GM18507 (cell line): ENCODE data around the gene ZYX.
"Not testable (repeated sequence)": the region's sequence is repeated elsewhere in the genome, so short reads cannot be mapped to it uniquely, and the experiment has no call there.

Source experiments
- DNase-seq: peaks from one replicate; pipeline ENCODE4 v3.0.0; 2011; ENCODE audit warnings: low read depth; ENCODE audit not compliant: insufficient read length; ENCODE audit errors: extremely low spot score
- FAIRE-seq: peaks from 2 replicates; lab custom pipeline; 2011; peaks lifted over from hg19 to GRCh38; lab: Jason Lieb, UNC

The ZYX gene

DNA sequence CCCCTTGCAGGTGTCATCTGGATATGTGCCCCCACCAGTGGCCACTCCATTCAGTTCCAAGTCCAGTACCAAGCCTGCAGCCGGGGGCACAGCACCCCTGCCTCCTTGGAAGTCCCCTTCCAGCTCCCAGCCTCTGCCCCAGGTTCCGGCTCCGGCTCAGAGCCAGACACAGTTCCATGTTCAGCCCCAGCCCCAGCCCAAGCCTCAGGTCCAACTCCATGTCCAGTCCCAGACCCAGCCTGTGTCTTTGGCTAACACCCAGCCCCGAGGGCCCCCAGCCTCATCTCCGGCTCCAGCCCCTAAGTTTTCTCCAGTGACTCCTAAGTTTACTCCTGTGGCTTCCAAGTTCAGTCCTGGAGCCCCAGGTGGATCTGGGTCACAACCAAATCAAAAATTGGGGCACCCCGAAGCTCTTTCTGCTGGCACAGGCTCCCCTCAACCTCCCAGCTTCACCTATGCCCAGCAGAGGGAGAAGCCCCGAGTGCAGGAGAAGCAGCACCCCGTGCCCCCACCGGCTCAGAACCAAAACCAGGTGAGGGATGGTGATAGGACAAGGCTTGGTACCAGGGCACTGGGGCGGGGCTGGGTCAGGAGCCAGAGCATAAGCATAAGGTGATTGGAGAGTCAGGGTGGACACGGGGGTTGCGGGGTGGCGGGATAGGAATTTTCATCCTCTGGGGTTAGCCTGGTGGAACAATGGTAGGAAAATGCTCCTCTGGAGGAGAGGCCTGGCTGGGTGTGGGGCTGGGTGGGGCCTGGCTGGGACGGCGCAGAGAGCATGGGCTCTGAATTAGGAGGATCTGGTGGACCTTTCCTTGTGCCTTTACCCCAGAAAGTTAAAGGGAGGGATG, 1.9 kb downstream of the ZYX start:
- FAIRE-seq = no peak

DNA sequence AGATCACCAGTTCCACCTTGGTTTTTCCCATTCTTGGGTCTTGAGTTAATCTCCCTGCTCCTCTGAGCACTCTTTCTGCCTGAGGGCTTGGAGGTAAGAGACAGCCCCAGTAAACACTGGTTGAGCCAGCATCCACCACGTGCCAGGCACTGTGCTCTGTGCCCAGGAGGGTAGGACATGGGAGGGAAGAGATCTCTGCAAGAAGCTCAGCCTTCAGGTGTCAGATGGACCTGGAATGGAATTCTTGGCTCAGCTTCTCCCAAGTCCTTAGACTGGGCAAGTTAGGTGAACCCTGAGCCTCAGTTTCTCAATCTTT, 2.5 kb downstream of the ZYX start:
- FAIRE-seq = no peak

More for the DNA sequence above, 1.9 kb downstream of the ZYX start:
- no peak for DNase-seq

DNA sequence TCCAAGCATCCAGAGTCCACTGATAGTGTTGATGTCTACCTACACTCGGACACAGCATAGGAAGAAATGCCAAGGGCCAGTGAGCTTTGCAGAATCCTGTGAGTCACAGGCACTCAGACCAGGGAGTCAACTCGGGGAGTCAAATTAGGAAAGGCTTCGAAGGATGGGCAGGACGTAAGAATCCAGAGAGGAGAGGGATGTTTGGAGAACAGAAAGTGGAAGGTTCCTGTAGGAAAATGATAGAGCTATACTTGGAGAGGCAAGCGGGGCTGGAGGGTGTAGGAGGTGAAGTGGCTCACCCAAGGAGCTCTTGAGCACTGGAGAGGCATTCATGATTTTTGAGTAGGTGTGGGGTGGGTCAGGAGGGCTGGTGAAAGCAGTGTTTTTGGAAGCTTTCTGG, 3.0 kb downstream of the ZYX start:
- DNase-seq (no peak), FAIRE-seq (no peak)

More for the DNA sequence above, 2.5 kb downstream of the ZYX start:
- no peak for DNase-seq

DNA sequence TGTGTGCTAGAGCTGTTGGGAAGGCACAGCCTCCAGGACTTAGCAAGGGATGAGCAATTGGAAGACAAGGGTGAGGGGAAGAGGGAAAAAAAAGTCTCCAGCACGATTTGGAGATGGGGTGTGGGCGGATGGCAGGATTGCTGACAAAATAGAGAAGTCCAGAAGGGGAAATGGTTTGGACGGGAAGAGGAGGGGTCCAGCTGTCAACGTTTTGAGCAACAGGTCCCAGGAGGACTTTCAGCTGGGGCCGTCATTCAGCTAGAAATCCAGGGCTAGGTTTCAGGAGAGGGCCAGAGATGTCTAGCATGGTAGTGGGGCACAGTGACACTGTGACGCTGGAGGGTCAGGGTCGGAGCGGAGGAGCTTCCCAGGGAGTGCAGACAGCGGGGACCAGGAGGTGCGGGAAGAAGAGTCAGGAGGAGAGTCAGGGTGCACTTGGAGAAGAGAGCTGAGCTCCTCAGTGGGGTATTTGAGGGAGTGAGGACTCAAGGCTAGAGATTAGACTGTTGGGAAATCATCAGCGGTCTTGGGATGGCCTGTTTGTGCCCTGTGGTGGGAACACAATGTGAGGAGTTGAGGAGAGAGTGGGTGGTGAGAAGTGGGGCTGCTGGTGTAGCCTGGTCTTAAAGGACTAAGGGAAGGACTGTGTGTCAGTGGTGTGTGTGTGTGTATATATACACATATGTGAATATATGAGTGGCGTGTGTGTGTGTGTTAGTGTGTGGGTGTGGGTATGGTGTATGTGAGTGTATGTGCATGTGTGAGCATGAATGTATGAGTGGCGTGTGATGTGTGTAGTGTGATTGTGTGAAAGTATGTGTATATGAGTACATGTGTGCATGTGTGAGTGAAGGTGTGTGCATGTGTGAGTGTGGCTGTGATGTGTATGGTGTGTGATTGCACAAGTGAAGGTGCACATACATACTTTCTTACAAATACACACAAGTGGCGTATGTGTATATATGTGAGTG, 3.8 kb downstream of the ZYX start:
- no peak for FAIRE-seq
- DNase-seq = no peak

DNA sequence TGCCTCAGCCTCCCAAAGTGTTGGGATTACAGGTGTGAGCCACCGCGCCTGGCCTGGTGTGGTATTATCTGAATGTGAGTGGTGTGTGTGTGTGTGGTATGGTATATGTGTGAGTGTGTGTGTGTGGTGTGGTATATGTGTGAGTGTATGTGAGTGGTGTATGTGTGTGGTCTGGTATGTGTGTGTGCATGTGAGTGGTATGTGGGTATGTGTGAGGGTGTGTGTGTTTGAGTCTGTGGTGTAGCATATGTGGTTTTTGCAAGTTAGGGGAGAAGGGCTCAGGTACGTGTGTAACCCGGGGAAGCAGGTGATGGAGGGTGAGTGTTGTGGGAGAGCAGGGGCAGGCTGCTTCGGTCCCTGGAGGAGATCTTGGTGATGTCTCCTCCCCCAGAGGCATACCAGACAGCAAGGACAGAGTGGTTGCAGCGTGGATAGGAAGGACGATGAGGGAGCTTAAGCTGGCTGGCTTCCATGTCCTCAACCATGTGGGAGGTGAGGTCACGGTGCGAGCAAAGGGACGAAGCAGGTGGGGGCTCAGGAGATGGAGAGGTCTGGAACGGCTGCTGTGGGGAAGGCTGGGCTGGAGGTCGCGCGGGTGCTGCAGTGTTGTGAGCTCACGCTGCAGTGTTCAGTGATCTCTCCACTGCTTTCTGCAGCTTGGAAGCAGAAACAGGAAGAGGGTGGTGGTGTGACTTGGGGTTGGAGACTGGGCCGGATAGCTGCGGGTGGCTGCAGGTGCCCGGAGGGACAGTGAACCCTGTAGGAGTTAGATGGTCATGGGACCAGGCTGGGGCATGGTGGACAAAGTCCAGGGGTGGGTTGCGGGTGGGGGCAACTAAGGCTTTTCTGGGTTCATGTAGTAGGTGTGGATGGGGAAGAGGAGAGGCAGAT, 5.0 kb downstream of the ZYX start:
- FAIRE-seq = no peak

DNA sequence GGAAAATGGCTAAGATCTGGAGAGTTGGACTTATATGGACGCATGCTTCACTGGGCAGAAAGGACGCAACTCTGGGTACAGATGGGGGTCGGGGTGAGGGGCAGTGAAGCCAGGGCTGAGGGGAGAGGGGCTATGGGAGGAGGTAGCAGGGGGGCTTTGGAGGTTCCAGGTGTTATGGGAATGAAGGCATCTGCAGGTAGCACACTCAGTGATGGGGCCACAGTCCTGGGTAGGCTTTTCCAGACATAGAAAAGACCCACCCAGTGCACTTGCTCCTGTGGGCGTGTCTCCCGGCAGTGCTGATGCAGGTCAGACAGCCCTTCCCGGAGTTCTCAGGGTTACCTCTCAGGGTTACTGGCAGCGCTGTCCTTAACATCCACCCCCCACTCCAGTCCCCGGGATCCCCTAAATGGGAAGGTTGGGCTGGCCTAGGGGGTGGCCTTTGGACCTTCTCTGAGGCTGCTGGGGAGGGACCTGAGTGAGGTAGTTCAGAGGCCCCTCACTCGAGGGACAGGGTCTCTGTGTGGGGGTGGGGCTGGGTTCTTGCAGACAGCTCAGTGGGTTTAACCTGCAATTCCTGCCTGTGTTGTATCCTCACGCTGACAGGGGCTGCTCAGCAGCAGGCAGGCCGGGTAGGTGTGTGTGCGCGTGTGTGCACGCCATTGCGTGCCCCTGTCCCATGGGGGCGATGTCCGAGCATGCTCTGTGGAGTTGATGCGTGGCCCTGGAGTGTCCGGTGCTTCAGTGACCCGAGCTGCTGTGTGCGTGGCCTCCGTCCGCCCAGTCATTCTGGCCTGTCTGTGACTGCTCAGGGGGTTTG, 6.2 kb downstream of the ZYX start:
- FAIRE-seq (no peak), DNase-seq (no peak)

More for the DNA sequence above, 5.0 kb downstream of the ZYX start:
- DNase-seq = no peak

DNA sequence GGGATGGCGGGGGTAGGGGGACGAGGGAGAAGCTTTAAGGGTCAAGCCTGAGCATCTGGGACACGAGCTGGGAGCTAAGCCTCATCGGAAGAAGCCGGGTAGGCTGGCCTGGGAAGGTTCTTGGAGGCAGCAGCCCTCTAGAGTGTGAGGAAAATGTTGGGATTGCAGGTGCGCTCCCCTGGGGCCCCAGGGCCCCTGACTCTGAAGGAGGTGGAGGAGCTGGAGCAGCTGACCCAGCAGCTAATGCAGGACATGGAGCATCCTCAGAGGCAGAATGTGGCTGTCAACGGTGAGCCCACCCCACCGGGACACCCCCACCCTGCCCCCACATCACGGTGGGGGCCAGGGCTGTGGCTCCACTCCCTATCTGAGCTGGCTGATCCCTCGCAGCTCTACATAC, 6.9 kb downstream of the ZYX start:
- no peak for FAIRE-seq

DNA sequence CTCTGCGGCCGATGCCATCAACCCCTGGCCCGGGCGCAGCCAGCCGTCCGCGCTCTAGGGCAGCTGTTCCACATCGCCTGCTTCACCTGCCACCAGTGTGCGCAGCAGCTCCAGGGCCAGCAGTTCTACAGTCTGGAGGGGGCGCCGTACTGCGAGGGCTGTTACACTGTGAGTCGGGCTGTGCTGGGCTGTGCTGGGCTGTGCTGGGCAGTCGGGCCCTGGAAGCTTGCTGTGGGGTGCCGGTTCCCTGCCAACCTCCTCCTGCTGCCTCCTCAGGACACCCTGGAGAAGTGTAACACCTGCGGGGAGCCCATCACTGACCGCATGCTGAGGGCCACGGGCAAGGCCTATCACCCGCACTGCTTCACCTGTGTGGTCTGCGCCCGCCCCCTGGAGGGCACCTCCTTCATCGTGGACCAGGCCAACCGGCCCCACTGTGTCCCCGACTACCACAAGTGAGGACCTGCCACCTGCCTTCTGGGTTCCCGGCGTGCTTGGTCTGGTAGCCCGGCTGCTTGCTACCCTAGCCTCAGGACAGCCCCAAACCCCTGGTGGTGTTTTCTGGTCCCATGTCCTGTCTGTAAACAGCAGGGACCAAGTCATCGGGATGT, 7.5 kb downstream of the ZYX start:
- DNase-seq = no peak
- FAIRE-seq = no peak

More for the DNA sequence above, 6.9 kb downstream of the ZYX start:
- DNase-seq = no peak

DNA sequence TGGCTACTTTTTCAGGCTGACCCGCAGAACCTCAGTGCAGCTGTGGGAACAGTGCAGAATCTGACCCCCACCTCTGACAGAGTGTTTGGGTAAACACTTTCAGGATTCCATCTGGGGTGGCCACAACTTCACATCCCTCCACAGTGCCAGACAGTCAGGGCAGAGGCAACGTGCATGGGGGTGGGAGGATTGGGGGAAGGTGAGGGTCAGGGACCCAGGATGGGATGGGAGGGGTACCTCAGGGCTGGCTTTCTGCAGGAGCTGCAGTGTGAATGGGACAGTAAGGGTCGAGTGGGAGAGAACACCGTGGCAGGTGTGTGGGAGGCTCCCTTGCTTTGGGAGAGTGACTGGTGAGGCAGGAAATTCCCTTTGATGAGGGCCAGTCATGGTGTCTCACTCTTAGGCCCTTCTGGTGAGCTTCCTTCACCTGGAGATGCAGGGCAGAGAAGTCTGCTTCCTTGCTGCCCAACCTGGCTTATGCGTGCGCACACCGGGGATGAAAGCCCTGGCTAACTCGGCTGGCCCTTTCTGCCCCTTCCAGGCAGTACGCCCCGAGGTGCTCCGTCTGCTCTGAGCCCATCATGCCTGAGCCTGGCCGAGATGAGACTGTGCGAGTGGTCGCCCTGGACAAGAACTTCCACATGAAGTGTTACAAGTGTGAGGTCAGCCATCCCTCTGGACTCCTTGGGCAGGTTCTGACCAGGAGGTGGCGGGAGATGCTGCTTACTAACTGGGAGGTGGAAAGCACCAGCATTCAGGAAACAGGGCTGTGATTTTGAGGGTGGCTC, 8.4 kb downstream of the ZYX start:
- DNase-seq (no peak), FAIRE-seq (no peak)

DNA sequence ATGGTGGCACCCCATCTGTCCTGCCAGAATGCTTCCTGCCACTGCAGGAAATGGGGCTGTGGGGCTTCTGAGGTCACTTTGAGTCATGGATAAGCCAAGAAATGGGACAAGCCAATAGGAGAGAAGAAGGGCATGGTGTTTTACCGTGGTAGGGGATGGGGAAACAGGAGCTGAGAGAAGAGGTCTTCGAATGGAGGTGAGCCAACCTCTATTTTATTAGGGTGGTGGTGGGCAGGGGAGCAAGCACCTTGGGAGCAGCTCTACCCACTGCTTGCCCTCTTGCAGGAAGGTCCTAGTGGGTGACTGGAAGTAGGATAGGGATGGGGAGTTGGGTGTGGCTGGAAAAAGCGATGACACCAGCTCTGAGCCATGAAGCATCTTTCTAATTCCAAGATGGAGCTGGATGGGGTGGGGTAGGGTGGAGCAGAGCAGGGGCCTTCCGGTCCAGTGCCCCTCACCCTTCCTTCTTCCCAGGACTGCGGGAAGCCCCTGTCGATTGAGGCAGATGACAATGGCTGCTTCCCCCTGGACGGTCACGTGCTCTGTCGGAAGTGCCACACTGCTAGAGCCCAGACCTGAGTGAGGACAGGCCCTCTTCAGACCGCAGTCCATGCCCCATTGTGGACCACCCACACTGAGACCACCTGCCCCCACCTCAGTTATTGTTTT, 9.1 kb downstream of the ZYX start:
- FAIRE-seq (no peak), DNase-seq (no peak)

DNA sequence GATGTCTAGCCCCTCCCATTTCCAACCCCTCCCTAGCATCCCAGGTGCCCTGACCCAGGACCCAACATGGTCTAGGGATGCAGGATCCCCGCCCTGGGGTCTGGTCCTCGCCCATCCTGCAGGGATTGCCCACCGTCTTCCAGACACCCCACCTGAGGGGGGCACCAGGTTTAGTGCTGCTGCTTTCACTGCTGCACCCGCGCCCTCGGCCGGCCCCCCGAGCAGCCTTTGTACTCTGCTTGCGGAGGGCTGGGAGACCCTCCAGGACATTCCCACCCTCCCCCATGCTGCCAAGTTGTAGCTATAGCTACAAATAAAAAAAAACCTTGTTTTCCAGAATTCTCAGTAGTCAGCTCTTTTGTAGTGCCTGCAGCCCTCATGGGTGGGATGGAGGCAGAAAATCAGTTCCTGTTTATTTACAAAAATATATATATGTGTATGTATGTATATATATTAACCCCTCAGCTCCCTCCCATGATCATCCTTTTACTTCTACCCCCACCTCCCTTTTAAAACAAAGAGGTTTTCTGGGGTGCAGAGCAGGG, 9.7 kb downstream of the ZYX start:
- no peak for DNase-seq
- no peak for FAIRE-seq

DNA sequence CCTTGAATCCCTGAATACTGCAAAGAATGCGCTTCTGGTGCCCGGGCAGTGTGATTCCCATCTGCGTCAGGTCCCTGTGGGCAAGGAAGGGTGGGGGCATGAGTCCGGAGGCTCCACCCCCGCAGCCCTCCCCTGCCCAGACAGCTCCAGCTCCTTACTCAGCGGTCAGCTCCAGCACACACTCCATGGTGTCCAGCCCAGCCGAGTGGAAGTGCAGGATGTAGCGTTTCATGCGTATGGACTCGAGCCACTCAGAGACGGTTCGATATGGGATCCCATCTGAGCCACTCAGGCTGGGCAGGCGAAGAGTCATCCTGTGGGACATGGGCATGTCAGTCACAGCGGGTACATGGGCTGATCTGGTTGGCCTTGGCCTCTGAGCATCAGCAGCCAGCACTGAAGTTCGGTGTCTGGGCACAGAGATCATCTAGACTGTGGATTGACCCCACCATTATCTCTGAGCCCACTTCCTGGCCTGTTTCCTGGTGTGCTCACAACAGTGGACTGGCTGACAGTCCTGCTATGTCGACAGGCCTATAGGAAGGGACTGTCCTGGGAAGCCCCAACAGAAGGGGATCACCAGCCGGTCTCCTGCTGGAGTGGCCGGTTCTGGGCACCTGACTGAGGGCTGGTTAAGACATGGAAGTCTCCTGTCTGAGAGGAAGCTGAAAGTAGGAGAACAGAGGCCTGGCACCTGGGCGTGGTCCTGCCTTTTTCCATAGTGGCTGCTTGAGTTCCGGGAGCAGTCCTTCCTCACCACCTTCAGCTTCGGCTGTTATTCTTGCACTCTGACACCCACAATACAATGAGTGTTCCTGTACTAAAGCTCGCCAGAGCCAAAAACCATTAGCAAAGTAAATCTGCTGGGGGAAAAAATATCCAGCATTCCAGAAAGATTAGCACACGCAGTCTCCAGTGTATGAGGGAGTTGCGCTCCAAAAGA, 10.6 kb downstream of the ZYX start:
- FAIRE-seq = no peak

DNA sequence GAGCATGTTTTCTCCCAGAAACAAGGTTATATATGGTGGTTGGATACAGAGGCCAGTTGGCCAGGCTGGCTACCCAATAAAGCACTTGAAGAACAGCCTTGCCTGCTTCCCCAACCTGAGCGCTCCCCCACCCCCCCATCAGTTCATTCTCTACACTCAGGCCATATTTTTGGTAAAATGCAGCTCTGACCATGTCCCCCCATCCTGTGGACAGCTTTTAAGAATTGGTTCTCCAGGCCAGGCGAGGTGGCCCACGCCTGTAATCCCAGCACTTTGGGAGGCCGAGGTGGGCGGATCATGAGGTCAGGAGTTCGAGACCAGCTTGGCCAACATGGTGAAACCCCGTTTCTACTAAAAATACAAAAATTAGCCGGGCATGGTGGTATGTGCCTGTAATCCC, 11.3 kb downstream of the ZYX start:
- DNase-seq, FAIRE-seq: not testable (repeated sequence)

More for the DNA sequence above, 10.6 kb downstream of the ZYX start:
- no peak for DNase-seq

DNA sequence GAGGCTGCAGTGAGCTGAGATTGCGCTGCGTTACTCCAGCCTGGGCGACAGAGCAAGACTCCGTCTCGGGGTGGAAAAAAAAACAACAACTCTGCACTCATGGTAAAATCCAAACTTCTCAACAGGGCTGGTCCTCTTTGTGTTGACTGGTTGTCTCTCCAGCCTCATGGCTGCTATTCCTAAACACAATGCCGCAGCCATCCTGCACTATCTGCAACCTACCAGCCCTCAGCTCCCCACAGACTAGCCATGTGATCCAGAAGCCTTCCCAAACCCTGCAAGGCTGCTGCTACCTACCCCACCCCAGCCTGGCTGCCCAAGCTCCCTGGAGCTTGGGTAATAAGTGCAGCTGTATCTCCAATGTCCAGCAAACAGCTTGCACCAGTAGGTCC, 11.7 kb downstream of the ZYX start:
- FAIRE-seq = no peak

DNA sequence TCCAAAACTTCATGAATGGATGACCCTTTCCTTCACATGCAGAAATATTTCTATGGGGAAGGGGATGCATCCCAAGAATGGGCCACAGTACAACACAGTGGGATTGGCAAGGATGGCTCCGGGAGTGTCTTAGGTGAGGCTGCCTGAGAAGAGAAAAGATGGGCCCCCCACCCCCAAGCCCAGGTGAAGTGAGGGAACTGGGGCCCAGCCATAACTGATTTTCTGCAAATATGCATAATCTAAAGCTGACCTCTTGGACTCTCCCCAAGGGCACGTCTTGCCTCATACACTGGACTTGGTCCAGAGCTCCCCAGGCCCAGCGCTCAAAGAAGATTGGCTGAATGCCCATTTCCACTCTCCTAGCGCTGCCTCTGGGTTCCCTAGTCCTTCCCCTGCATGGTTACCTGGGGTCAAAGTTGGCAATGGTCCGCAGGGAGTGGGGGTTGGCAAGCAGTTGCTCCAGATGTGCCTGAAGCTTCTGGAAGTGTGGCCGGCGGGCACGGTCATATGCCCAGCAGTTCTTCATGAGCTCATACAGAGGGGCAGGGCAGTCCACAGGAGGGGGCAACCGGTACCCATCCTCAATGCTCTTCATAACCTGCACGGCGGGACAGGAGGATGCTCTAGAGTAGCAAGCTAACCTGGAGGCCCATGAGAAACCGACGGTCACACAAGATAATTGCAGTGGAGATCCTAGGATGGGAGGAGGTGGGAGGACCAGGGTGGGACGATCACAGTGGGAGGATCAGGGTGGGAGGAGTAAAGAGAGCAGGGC, 12.3 kb downstream of the ZYX start:
- DNase-seq (no peak), FAIRE-seq (no peak)

More for the DNA sequence above, 11.7 kb downstream of the ZYX start:
- no peak for DNase-seq
